Neutrophil (primary cell): Measurements from ENCODE around the gene CYP21A2.

Experiments
- H3K27ac ChIP-seq: fragments of 200-600 bp; sonication (generic); 2 replicates; pipeline ENCODE4 v1.5.1; 2016; ENCODE audit warnings: mild to moderate bottlenecking, moderate library complexity
- H3K27me3 ChIP-seq: fragments of 200-600 bp; sonication (generic); 2 replicates; pipeline ENCODE4 v1.6.0; 2016; ENCODE audit warnings: mild to moderate bottlenecking
- H3K36me3 ChIP-seq: fragments of 200-600 bp; sonication (generic); 2 replicates; pipeline ENCODE4 v1.5.1; 2017
- H3K4me1 ChIP-seq, 2 experiments: fragments of 200-600 bp in 1 of 2; sonication (generic) in 1 of 2; 1 replicate in 1 of 2; 2 replicates in 1 of 2; pipeline versions ENCODE4 v1.5.1 to v1.6.1; 2013 to 2016; ENCODE audit warnings: low read depth in 1 of 2, low read length in 1 of 2, mild to moderate bottlenecking in 1 of 2, moderate library complexity in 1 of 2; ENCODE audit not compliant: control insufficient read depth in 1 of 2, insufficient read depth in 1 of 2
- H3K4me3 ChIP-seq, 2 experiments: fragments of 200-600 bp in 1 of 2; sonication (generic) in 1 of 2; 1 replicate in 1 of 2; 2 replicates in 1 of 2; pipeline ENCODE4 v1.5.1; 2013 to 2016; ENCODE audit warnings: low read depth in 1 of 2, low read length in 1 of 2, mild to moderate bottlenecking in 1 of 2, moderate library complexity in 1 of 2
- H3K9me3 ChIP-seq: fragments of 200-600 bp; sonication (generic); 2 replicates; pipeline ENCODE4 v1.5.1; 2016
- CTCF ChIP-seq: fragments of 200-600 bp; sonication (generic); IDR thresholded peaks from 2 replicates; pipeline ENCODE4 v1.5.1; 2016; ENCODE audit warnings: antibody characterized with exemption

The CYP21A2 gene

DNA sequence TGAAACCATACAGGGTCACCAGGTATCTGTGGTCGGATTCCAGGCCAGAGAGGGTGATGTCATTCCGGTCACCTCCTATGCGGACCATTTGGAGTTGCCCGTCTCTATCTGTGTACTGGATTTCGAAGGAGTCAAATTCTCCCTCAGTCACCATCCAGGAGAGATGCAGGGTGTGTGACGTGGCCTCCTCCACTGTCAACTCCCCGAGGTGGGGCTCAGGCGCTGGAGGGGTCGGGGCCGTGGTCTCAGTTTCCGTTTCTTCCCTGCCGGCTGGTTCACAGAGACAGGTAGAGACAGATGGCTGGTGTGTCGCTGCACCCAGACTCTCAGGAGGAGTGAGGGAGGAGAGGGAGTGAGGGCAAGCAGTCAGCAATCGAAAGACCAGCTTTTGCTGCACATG is 30.7 kb downstream of the CYP21A2 start:
- no peaks in the 10 kb centered on the region for H3K4me1 ChIP-seq
- H3K4me3 ChIP-seq, result no peak overlapping the region

DNA sequence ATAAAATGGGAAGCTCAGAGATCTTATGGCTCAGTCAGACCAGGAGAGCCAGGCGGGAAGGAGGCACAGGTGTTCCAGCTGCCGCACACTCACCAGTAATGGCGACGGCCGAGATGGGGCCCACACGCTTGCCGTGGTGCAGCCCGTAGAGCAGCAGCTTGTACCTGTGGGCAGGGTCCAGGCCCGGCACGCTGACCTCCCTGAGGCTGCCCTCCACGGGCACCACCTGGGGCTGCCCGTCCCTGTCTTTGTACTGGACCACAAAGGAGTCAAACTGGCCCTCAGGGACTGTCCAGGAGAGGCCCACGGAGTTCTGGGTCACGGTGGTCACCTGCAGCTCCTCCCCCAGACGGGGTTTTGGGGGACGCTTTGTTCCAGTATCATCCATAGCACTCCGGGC is 31.2 kb downstream of the CYP21A2 start:
- Histone ChIP-seq H3K27me3 (no peaks in the 10 kb centered on the region), H3K27ac (no peak overlapping the region), H3K36me3 (no peaks in the 10 kb centered on the region), H3K4me1 (no peaks in the 10 kb centered on the region), H3K9me3 (no peaks in the 10 kb centered on the region), H3K4me3 (no peak overlapping the region)
- no peak for TF ChIP-seq CTCF

More for the DNA sequence above, 30.7 kb downstream of the CYP21A2 start:
- Histone ChIP-seq H3K9me3 (no peaks in the 10 kb centered on the region), H3K27ac (no peak overlapping the region), H3K27me3 (no peaks in the 10 kb centered on the region), H3K36me3 (no peaks in the 10 kb centered on the region)
- TF ChIP-seq CTCF, result no peak

- Histone ChIP-seq H3K27ac (no peak overlapping the region), H3K4me1 (no peaks in the 10 kb centered on the region), H3K9me3 (no peaks in the 10 kb centered on the region), H3K36me3 (no peaks in the 10 kb centered on the region), H3K27me3 (no peaks in the 10 kb centered on the region), H3K4me3 (no peak overlapping the region)
- TF ChIP-seq CTCF, result no peak
These were observed 31.8 kb downstream of the CYP21A2 start for GRCh38 chr6:32069878-32070515.

DNA sequence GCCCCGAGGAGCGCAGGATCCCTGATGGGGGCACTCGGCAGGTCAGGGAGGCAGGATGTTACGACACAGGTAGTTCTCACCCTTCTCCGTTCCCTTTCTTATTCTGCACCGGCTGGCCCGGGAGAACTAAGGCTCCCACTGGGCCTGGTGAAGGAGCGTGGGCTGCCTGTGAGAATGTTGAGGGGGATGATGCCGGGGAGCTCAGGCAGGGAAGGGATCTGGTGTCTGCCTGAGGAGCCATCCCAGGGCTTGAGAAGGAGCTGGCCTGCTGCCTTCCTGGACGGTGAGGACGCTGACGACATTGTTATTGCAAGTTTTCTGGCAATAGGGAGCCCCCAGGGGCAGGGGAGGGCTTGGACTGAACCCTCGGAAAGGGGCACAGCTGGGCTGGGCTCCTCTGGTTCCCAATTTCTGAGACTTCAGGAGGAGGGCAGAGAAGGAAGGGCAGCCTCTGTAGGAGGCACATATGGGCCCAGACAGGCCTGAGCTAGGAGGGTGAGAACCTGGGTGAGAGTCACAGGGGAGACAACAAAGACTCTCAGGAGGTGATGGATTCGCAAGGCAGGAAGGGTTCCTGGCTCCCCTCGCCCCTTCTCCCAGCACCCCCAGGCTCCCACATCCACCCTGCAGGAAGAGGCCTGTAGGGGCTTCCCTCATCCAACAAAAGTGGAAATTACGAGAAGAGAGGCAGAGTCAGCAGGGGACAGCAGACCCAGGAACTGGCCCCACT is 32.8 kb downstream of the CYP21A2 start:
- no peaks in the 10 kb centered on the region for H3K4me1 ChIP-seq
- H3K27ac ChIP-seq, result no peak overlapping the region
- H3K27me3 ChIP-seq, result no peaks in the 10 kb centered on the region
- H3K9me3 ChIP-seq, result no peaks in the 10 kb centered on the region
- TF ChIP-seq CTCF, result no peak
- H3K36me3 ChIP-seq, result no peaks in the 10 kb centered on the region
- no peak overlapping the region for H3K4me3 ChIP-seq

- H3K27ac ChIP-seq, result no peak overlapping the region
- no peaks in the 10 kb centered on the region for H3K9me3 ChIP-seq
- H3K27me3 ChIP-seq, result no peaks in the 10 kb centered on the region
- no peaks in the 10 kb centered on the region for H3K4me1 ChIP-seq
- H3K4me3 ChIP-seq, result no peak overlapping the region
- H3K36me3 ChIP-seq, result no peaks in the 10 kb centered on the region
- no peak for TF ChIP-seq CTCF
These were observed 34.9 kb downstream of the CYP21A2 start for GRCh38 chr6:32073101-32073500.
